DMS79 treated with DMSO at 0.1 percent for 48 hours (cell line): Measurements from ENCODE around the gene ZNF609.

Experiments
- DNase-seq: peaks from one replicate; lab custom pipeline; 2025; lab: John Stamatoyannopoulos, UW

ZNF609 gene

GRCh38 chr15:64731012-64731804 lies 270.8 kb downstream of the ZNF609 start:
- peak; percentile 42 for DNase-seq

GRCh38 chr15:64731805-64732151 lies 271.4 kb downstream of the ZNF609 start:
- no peak for DNase-seq

- no peak for DNase-seq
These were observed 271.9 kb downstream of the ZNF609 start for GRCh38 chr15:64732156-64732860.
